HepG2 (cell line): ENCODE results near the gene SMTN. TPM values are rescaled to one million over a fixed set of nuclear protein-coding genes. Genes with fewer than 3 reads are reported as not detected.

Experiments
- ARHGAP35 ChIP-seq: sonication (generic); formaldehyde crosslinking; IDR thresholded peaks from 2 replicates; pipeline ENCODE4 v1.9.0; 2022; ENCODE audit warnings: mild to moderate bottlenecking, inconsistent platforms, moderate library complexity, missing genetic modification reagents, borderline replicate concordance
- CENPT ChIP-seq: sonication (generic); formaldehyde crosslinking; IDR thresholded peaks from 2 replicates; pipeline ENCODE4 v1.8.0; 2022; ENCODE audit warnings: low read depth, mild to moderate bottlenecking, moderate library complexity, missing genetic modification reagents
- ERF ChIP-seq: IDR thresholded peaks from 2 replicates; pipeline ENCODE4 v1.6.1; 2018; ENCODE audit warnings: missing biosample characterization, missing genetic modification reagents
- MYC ChIP-seq: sonication (generic); formaldehyde crosslinking; IDR thresholded peaks from 2 replicates; pipeline ENCODE4 v1.9.0; 2021; ENCODE audit warnings: missing genetic modification reagents, borderline replicate concordance
- NFIB ChIP-seq: sonication (generic); formaldehyde crosslinking; IDR thresholded peaks from 2 replicates; pipeline ENCODE4 v1.9.0; 2021; ENCODE audit warnings: missing genetic modification reagents, mild to moderate bottlenecking, borderline replicate concordance
- NONO ChIP-seq, 2 experiments: fragments of 450-650 bp in 1 of 2; sonication (generic) in 1 of 2; formaldehyde crosslinking in 1 of 2; IDR thresholded peaks in 1 of 2; conservative IDR thresholded peaks in 1 of 2; 2 replicates each; pipeline versions ENCODE4 v1.6.1 to v1.8.0; 2017 to 2022; ENCODE audit warnings: mild to moderate bottlenecking in 1 of 2, missing genetic modification reagents in 1 of 2, moderate library complexity in 1 of 2
- POLR2G ChIP-seq: fragments of 200-400 bp; formaldehyde crosslinking; IDR thresholded peaks from 2 replicates; pipeline ENCODE4 v1.6.1; 2018; ENCODE audit warnings: mild to moderate bottlenecking, low read depth, low read length, moderate library complexity
- XRCC5 ChIP-seq: fragments of 200-400 bp; formaldehyde crosslinking; optimal IDR thresholded peaks from 2 replicates; pipeline ENCODE3; 2017; ENCODE audit warnings: mild to moderate bottlenecking, low read length
- ZNF138 ChIP-seq: sonication (generic); formaldehyde crosslinking; IDR thresholded peaks from 2 replicates; pipeline ENCODE4 v1.5.0; 2020; ENCODE audit warnings: mild to moderate bottlenecking, low read depth, missing genetic modification reagents
- ZNF567 ChIP-seq: sonication (generic); formaldehyde crosslinking; IDR thresholded peaks from 2 replicates; pipeline ENCODE4 v1.8.1; 2023; ENCODE audit warnings: mild to moderate bottlenecking, missing genetic modification reagents, borderline replicate concordance
- ZNF577 ChIP-seq: sonication (generic); formaldehyde crosslinking; IDR thresholded peaks from 2 replicates; pipeline ENCODE4 v1.4.0; 2020; ENCODE audit warnings: mild to moderate bottlenecking, low read depth, missing genetic modification reagents, borderline replicate concordance
- ZNF605 ChIP-seq: sonication (generic); formaldehyde crosslinking; IDR thresholded peaks from 2 replicates; pipeline ENCODE4 v1.8.0; 2022; ENCODE audit warnings: mild to moderate bottlenecking, missing genetic modification reagents
- ZNF761 ChIP-seq: sonication (generic); formaldehyde crosslinking; conservative IDR thresholded peaks from 2 replicates; pipeline ENCODE4 v1.4.0; 2020; ENCODE audit warnings: mild to moderate bottlenecking, missing genetic modification reagents
- ZNF790 ChIP-seq: sonication (generic); formaldehyde crosslinking; IDR thresholded peaks from 2 replicates; pipeline ENCODE4 v1.8.0; 2022; ENCODE audit warnings: missing genetic modification reagents, mild to moderate bottlenecking, borderline replicate concordance
- polyA plus RNA-seq, 8 experiments: library from polyadenylated mRNA; depleted of rRNA in 3 of 8; stranded (reverse) in 7 of 8; unstranded in 1 of 8; fragments of >200 nt; fragmentation: Illumina TruSeq in 4 of 8; extraction: Trizol in 4 of 8; gene quantifications; 2 replicates each; pipeline versions ENCODE4 v1.2.1 to v1.2.3, GENCODE V29; 2011 to 2016; ENCODE audit warnings: low read depth in 4 of 8, missing spikeins in 1 of 8, mixed read lengths in 1 of 8; ENCODE audit not compliant: insufficient read depth in 1 of 8
- total RNA-seq, 5 experiments: library from RNA; depleted of rRNA; stranded (reverse); fragments of >200 nt; fragmentation: Illumina TruSeq; extraction: Trizol; gene quantifications; 2 replicates each; pipeline ENCODE4 v1.2.3, GENCODE V29; 2016; ENCODE audit warnings: low read depth in 1 of 5
- TF ChIP-seq, protein P1 (sequence below): sonication (generic); formaldehyde crosslinking; IDR thresholded peaks from 2 replicates; pipeline ENCODE4 v1.5.1; 2020; ENCODE audit warnings: mild to moderate bottlenecking, missing genetic modification reagents, moderate library complexity
- TF ChIP-seq, protein P2 (sequence below): sonication (generic); formaldehyde crosslinking; IDR thresholded peaks from 2 replicates; pipeline ENCODE4 v1.4.0; 2020; ENCODE audit warnings: mild to moderate bottlenecking, low read depth, missing genetic modification reagents
- TF ChIP-seq, protein P3 (sequence below): sonication (generic); formaldehyde crosslinking; IDR thresholded peaks from 2 replicates; pipeline ENCODE4 v1.4.0; 2020; ENCODE audit warnings: missing genetic modification reagents
- TF ChIP-seq, protein P4 (sequence below): fragments of 450-650 bp; IDR thresholded peaks from 2 replicates; pipeline ENCODE4 v1.6.1; 2017
- TF ChIP-seq, protein P5 (sequence below): sonication (generic); formaldehyde crosslinking; IDR thresholded peaks from 2 replicates; pipeline ENCODE4 v1.4.0; 2020; ENCODE audit warnings: missing genetic modification reagents, low read depth, mild to moderate bottlenecking, borderline replicate concordance

SMTN gene
- total and polyA plus RNA-seq, 2 of the 13 experiments (the other 11 are each of a cell fraction or from before 2014, with no cell fraction given): 14.7 to 26.1 TPM

DNA sequence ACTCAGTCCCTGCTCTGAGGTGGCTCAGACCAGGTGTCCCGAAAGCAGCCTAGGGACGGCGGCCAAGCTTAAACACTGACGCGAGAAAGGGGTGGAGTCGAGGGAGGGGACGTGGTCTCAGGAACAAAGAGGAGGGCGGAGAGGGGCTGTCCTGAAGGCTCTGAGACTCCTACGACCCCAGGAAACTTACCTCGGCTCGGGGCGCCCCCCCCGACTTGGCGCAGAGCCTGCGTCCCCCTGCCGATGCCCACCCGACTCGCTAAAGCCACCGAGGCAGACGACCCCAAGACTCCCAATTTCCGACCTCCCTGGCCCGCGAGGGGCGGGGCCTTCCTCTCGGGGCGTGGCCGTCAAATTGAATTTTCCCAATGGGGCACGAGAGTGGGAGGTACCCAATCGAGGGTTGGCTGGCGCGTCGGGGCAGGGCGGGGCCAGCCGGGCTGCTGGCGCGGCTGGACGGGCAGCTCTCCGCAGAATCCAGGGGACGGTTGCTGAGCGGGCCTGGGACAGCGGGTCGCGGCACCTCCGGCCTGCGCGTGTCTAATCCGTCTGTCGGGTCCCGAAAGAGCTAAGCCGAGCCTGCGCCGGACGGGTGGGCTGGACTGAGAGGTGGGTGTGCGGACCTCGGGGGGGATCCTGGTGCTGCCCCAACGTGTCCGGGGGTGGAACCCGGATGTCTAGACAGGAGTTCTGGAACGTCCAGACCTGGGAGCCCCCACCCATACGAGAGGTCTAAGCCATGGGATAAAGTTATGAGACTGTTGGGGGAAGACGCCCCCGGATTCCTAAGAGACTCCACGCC lies at the start of gene SMTN (continued):
- TF ChIP-seq, protein P1, sequence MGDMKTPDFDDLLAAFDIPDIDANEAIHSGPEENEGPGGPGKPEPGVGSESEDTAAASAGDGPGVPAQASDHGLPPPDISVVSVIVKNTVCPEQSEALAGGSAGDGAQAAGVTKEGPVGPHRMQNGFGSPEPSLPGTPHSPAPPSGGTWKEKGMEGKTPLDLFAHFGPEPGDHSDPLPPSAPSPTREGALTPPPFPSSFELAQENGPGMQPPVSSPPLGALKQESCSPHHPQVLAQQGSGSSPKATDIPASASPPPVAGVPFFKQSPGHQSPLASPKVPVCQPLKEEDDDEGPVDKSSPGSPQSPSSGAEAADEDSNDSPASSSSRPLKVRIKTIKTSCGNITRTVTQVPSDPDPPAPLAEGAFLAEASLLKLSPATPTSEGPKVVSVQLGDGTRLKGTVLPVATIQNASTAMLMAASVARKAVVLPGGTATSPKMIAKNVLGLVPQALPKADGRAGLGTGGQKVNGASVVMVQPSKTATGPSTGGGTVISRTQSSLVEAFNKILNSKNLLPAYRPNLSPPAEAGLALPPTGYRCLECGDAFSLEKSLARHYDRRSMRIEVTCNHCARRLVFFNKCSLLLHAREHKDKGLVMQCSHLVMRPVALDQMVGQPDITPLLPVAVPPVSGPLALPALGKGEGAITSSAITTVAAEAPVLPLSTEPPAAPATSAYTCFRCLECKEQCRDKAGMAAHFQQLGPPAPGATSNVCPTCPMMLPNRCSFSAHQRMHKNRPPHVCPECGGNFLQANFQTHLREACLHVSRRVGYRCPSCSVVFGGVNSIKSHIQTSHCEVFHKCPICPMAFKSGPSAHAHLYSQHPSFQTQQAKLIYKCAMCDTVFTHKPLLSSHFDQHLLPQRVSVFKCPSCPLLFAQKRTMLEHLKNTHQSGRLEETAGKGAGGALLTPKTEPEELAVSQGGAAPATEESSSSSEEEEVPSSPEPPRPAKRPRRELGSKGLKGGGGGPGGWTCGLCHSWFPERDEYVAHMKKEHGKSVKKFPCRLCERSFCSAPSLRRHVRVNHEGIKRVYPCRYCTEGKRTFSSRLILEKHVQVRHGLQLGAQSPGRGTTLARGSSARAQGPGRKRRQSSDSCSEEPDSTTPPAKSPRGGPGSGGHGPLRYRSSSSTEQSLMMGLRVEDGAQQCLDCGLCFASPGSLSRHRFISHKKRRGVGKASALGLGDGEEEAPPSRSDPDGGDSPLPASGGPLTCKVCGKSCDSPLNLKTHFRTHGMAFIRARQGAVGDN: peak; percentile 76
- TF ChIP-seq POLR2G (peak; percentile 80), ZNF790 (0 out of 2 replicates have a peak, but pooled peaks have one; percentile 38), NONO (IDR thresholded peaks at IDR 0.05) (no peak), NONO (CRISPR knock-in tag; conservative IDR thresholded peaks at IDR 0.05) (peak; percentile 70), CENPT (CRISPR knock-in tag) (no peak), MYC (CRISPR knock-in tag) (0 out of 2 replicates have a peak, but pooled peaks have one; percentile 21), ERF (CRISPR knock-in tag) (peak; percentile 78), XRCC5 (peak; percentile 41), ZNF567 (CRISPR knock-in tag) (peak; percentile 81; the same call in 1 of the 2 replicates), ZNF761 (CRISPR knock-in tag) (peak; percentile 88), ZNF138 (CRISPR knock-in tag) (0 out of 2 replicates have a peak, but pooled peaks have one; percentile 38), ARHGAP35 (CRISPR knock-in tag) (peak; percentile 66; the same call in 1 of the 2 replicates), ZNF577 (no peak), NFIB (CRISPR knock-in tag) (no peak), ZNF605 (CRISPR knock-in tag) (peak; percentile 65; the same call in 1 of the 2 replicates)
- TF ChIP-seq, protein P2, sequence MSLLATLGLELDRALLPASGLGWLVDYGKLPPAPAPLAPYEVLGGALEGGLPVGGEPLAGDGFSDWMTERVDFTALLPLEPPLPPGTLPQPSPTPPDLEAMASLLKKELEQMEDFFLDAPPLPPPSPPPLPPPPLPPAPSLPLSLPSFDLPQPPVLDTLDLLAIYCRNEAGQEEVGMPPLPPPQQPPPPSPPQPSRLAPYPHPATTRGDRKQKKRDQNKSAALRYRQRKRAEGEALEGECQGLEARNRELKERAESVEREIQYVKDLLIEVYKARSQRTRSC (CRISPR knock-in tag): 0 out of 2 replicates have a peak, but pooled peaks have one; percentile 51
- TF ChIP-seq, protein P3, sequence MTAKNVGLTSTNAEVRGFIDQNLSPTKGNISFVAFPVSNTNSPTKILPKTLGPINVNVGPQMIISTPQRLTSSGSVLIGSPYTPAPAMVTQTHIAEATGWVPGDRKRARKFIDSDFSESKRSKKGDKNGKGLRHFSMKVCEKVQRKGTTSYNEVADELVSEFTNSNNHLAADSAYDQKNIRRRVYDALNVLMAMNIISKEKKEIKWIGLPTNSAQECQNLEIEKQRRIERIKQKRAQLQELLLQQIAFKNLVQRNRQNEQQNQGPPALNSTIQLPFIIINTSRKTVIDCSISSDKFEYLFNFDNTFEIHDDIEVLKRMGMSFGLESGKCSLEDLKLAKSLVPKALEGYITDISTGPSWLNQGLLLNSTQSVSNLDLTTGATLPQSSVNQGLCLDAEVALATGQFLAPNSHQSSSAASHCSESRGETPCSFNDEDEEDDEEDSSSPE (CRISPR knock-in tag): peak; percentile 62; the same call in 1 of the 2 replicates
- TF ChIP-seq, protein P4, sequence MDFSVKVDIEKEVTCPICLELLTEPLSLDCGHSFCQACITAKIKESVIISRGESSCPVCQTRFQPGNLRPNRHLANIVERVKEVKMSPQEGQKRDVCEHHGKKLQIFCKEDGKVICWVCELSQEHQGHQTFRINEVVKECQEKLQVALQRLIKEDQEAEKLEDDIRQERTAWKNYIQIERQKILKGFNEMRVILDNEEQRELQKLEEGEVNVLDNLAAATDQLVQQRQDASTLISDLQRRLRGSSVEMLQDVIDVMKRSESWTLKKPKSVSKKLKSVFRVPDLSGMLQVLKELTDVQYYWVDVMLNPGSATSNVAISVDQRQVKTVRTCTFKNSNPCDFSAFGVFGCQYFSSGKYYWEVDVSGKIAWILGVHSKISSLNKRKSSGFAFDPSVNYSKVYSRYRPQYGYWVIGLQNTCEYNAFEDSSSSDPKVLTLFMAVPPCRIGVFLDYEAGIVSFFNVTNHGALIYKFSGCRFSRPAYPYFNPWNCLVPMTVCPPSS: no peak
- TF ChIP-seq, protein P5, sequence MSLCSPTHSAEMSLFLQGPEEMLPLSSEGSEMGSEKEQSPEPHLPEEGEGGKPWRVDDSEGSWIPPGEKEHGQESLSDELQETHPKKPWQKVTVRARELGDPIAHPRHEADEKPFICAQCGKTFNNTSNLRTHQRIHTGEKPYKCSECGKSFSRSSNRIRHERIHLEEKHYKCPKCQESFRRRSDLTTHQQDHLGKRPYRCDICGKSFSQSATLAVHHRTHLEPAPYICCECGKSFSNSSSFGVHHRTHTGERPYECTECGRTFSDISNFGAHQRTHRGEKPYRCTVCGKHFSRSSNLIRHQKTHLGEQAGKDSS (CRISPR knock-in tag): peak; percentile 18; the same call in 1 of the 2 replicates
